Hippocampal formation (tissue), 2 donors: ENCODE measurements around the gene ATXN2L.

Experiments used
- DNase-seq, 2 donors: peaks; one replicate each; lab custom pipeline; 2025; lab: John Stamatoyannopoulos, UW

Gene ATXN2L

GRCh38 chr16:28835864-28836760 is 13.3 kb downstream of the ATXN2L start:
- no peak for DNase-seq

GRCh38 chr16:28836761-28837064 is 13.9 kb downstream of the ATXN2L start:
- DNase-seq = no peak

GRCh38 chr16:28837672-28838557 is 15.1 kb downstream of the ATXN2L start:
- DNase-seq = no peak

GRCh38 chr16:28838558-28838918 is 15.7 kb downstream of the ATXN2L start:
- no peak for DNase-seq

- no peak for DNase-seq
Observed at GRCh38 chr16:28839004-28839639, 16.3 kb downstream of the ATXN2L start.

- DNase-seq = no peak
Observed at GRCh38 chr16:28839899-28840298, 17.1 kb downstream of the ATXN2L start.

GRCh38 chr16:28842696-28843095 is 19.9 kb downstream of the ATXN2L start:
- DNase-seq = no peak

- no peak for DNase-seq
Observed at GRCh38 chr16:28843766-28844165, 21.0 kb downstream of the ATXN2L start.

GRCh38 chr16:28844226-28844885 is 21.6 kb downstream of the ATXN2L start:
- no peak for DNase-seq

- no peak for DNase-seq
Observed at GRCh38 chr16:28845293-28845692, 22.5 kb downstream of the ATXN2L start.

- DNase-seq = no peak
Observed at GRCh38 chr16:28845761-28846079, 22.9 kb downstream of the ATXN2L start.

GRCh38 chr16:28846080-28846932 is 23.5 kb downstream of the ATXN2L start, which contains the start of gene TUFM:
TSS of gene TUFM (minus strand) at chr16:28846348. CDS start at chr16:28846269, 79 bp downstream.
- peak; percentile 99 for DNase-seq

- no peak for DNase-seq
Observed at GRCh38 chr16:28846933-28847273, 24.1 kb downstream of the ATXN2L start.

- no peak for DNase-seq
Observed at GRCh38 chr16:28858421-28858820, 35.6 kb downstream of the ATXN2L start.

GRCh38 chr16:28859326-28859725 is 36.5 kb downstream of the ATXN2L start:
- DNase-seq = no peak

GRCh38 chr16:28863929-28864793 is 41.4 kb downstream of the ATXN2L start:
- no peak for DNase-seq

- no peak for DNase-seq
Observed at GRCh38 chr16:28865001-28865688, 42.3 kb downstream of the ATXN2L start.

- DNase-seq = no peak
Observed at GRCh38 chr16:28865722-28866453, 43.1 kb downstream of the ATXN2L start.

- DNase-seq = no peak
Observed at GRCh38 chr16:28866454-28866804, 43.6 kb downstream of the ATXN2L start.
